G401 (cell line): ENCODE data around the gene FAM98C. TPM values are rescaled to one million over a fixed set of nuclear protein-coding genes. Genes with fewer than 3 reads are reported as not detected.
"Not testable (repeated sequence)": the region's sequence is repeated elsewhere in the genome, so short reads cannot be mapped to it uniquely, and the experiment has no call there.

ENCODE experiments used
- DNase-seq: peaks from one replicate; pipeline ENCODE4 v3.0.0-alpha.2; 2015; ENCODE audit warnings: low spot score
- in situ Hi-C: cut with HindIII; loops from 2 replicates; pipeline ENCODE4 v1.10.0; 2016; ENCODE audit warnings: low sequenced_read_pairs, mixed read lengths
- total RNA-seq: library from RNA; depleted of rRNA; stranded (reverse); fragments of >200 nt; shearing (Covaris generic); gene quantifications from 2 replicates; pipeline ENCODE4 v1.2.3, GENCODE V29; 2014

The FAM98C gene
- total RNA-seq, 1 experiment from 2014 or later = 23.5 TPM

DNA sequence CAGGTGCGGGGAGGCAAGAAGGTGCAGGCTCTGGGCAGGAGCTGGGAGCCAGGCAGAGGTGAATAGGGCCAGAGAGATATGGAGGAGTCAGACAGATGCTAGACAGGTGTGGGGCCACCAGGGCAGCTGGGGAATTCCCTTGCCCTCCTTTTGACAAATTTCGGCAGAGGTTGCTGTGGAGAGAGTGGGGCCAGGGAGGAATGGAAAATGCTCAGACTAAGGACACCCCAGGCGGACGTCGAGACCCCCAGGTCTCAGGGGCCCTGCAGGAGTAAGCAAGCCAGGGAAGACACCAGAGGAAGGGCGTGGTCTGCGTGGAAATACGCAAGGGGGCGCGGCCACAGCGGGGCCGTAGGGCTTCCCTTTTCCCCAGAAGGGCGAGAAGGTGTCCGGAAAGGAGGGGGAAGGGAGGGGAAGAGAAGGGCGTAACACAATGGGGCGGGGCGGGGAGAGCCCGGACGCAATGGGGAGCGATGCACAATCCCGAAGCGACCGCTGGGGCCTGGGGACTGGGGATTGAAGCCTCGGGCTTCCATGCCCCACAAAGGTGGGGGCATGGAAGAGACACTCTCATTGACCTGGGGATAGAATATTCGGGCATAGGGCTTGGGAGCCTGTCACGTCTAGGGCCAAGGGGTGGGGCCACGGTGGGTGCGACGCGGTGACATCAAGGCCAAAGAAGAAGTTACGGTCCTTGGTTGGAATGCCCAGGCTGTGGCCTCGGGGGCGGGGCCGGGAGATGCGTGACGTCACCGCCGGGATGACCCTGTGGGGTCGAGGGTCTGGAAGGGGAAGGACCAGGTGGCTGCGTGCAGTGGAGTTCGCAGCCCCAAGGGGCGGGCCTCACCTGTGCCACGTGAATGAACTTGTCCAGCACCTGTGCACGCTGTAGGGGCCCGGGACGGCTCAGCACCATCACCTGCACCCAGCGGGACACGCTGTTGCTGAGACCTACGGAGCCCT is 14.9 kb downstream of the FAM98C start:
- DNase-seq = no peak
- in situ Hi-C loops = no loop called here

DNA sequence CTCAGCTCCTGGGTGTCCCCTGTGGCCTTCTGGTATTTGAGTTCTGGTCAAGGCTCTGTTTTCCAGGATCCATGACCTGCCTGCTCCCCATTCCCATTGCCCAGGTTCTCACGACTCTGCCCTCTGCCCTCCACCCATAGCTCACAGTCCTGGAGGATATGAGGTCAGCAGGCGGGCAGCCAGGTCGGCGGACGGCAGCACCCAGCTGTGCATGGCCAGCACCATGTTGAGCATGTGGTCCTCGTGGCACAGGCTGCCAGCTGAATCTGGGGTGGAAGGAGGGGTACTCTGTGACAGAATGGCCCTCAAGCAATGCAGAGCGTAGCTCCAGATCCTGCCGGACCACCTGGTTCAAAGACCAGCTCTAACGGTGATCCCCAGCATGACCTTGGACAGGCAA is 18.0 kb downstream of the FAM98C start:
- no peak for DNase-seq
- in situ Hi-C loops = no loop called here

DNA sequence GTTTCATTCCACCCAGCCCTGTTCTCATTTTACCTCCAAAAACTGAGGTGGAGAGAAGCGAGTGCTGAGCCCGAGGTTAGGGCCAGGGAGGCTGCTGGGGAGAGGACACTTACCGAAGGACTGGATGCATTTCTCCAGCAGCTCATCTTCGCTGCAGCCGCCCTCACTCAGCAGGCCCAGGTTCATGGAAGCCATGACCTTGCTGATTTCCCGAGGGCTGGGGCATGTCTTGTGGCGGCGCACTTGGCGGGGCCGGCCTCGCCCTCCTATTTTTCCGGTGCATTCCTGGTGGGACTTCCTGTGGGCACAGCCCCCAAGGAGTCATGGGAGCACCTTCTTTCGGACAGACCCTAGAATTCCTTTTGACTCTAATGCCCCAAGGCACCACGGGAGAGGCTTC is 19.0 kb downstream of the FAM98C start:
- no peak for DNase-seq
- in situ Hi-C loops = no loop called here

DNA sequence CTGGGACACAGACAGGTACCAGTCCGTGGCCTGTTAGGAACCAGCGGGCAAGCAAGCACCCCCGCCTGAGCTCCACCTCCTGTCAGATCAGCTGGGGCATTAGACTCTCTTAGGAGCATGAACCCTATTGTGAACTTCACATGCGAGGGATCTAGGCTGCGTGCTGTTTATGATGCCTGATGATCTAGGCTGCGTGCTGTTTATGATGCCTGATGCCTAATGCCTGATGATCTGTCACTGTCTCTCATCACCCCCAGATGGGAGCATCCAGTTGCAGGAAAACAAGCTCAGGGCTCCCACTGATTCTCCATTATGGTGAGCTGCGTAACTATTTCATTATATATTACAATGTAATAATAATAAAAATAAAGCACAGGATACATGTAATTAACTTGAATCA is 19.5 kb downstream of the FAM98C start:
- no peak for DNase-seq
- in situ Hi-C loops = no loop called here

DNA sequence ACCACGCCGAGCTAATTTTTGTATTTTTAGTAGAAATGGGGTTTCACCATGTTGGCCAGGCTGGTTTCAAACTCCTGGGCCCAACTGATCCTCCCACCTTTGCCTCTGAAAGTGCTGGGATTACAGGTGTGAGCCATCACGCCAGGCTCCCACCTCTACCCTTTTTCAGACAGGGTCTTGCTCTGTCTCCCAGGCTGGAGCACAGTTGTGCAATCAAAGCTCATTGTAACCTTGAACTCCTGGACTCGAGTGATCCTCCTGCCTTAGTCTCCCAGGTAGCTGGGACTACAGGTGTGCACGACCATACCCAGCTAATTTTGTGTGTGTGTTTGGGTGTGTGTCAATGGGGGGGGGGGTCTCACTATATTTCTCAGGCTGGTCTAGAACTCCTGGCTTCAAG is 21.4 kb downstream of the FAM98C start:
- no peak for DNase-seq
- in situ Hi-C loops = no loop called here

DNA sequence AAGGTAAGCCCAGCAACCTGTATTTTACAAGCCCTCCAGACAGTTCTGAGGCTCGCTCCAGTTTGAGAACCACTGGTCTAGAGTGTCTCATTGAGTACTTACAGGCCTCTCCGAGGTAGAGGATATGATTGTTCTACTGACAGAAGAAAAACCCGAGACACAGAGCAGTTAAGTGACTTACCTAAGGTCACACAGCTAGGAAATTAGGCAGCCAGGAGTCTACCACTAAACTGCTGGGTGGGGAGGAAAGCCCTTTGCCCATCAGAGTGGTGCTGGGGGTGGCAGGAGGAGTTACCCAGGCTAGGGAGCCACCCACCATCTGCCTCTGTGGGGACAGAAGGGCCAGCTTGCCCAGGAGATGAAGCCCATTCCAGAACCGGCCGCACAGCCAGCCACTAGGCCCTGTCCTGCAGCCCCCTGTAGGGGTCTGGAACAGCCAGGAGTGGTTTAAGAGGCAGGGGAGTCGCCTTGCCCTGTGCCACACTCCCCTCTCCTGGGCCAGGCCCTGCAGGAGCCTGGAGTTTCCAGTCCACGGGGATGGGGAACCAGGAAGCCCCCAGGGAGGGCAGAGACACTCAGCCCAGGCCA is 22.4 kb downstream of the FAM98C start:
- in situ Hi-C loops = no loop called here
- no peak for DNase-seq

DNA sequence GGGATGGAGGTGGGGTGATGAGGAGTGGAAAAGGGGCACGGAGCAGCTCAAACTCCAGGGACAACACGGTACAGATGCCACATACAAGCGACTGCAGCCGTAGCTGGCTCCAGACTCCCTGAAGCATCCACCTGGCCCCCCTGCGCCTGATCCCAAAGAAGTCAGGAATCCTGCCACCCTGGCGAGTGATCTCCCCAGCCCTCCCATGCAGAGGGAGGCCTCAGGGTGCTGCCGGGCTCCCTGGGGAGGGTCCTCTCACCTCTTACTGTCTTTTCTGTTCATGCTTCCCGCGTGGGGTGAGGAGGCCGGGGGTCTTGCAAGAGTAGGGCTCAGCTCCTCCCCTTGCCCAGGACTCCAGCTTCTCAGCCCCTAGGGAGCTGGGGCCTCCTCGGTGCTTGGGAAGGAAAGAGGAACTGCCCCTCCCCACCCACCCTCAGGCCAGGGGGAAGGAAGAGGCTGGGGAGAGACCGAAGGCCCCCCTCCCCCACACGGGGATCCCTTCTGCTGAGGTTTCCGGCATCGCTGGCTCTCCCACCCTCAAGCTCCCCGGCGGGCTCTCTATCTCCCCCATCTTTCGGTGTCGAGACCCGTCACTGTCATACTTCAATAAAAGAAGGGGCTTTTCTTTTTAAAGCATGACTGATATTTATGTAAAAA is 23.0 kb downstream of the FAM98C start, which contains the start of gene RASGRP4:
Gene RASGRP4 (minus strand): TSS at position 410 of the 657 bp plus-strand sequence. CDS start 128 bp downstream, at position 282.
- in situ Hi-C loops = no loop called here
- DNase-seq = no peak

DNA sequence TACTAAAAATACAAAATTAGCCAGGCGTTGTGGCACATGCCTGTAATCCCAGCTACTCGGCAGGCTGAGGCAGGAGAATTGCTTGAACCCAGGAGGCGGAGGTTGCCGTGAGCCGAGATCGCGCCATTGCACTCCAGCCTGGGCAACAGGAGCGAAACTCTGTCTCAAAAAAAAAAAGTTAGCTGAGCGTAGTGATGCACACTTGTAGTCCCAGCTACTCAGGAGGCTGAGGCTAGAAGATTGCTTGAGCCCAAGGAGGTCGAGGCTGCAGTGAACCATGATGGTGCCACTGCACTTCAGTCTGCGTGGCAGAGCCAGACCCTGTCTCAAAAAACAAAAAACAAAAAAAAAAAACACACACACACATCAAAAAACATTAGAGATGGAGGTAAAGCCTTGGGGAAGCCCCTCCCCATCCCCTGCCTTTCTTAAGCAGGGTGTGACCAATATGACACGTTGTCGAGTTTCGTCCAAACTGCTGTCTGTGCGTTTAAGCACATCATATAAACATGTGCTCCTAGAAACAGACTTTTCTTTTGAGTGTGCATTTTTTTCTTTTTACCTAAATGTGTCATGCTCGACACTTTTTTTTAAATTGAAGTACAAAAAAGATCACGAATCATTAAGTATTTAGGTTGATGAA is 24.3 kb downstream of the FAM98C start:
- in situ Hi-C loops, DNase-seq: not testable (repeated sequence)

DNA sequence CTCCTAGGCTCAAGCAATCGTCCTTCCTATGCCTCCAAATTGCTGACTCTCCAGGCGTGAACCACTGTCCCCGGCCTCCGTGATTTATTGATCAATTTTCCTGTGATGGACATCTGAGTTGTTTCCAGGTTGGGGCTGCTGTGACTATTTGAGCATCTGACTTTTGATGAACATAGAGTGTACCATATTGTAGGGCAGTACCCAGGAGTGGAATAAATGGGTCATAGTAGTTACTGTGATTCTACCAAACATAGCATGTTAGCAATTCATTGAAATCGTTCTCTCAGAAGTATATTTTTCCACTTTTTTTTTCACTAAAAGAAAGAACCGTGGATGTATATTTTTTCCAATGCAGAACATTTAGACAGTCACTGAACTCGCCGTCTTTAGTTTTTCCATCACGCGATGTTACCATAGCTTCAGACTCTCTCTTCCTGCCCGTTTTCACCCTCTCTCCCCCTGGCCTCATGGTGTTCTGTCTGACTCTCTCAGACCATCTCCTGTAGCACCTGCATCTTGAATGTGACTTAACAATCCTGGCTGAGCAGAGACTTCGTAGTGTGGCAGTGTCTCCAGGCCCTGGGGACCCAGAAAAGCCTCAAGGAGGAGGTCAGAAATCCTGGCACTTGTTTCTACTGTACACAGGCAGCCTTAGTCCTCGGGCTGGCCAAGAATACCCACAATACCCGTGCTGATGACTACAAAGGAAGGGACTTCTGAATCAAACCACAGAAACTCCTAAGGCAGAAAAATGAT is 26.3 kb downstream of the FAM98C start:
- DNase-seq = no peak
- in situ Hi-C loops = no loop called here

DNA sequence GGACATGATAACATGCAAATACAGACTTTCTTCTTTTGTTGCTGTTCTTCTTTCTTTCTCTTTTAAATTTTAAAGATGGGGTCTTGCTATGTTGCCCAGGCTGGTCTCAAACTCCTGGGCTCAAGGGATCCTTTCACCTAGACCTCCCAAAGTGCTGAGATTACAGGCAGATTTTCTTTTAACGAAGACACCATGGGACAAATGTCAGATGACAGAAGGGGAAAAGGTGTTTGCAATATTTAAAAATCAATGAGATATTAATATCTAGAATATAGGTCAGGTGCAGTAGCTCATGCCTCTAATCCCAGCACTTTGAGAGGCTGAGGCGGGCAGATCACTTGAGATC is 26.9 kb downstream of the FAM98C start:
- DNase-seq = no peak
- in situ Hi-C loops = no loop called here

DNA sequence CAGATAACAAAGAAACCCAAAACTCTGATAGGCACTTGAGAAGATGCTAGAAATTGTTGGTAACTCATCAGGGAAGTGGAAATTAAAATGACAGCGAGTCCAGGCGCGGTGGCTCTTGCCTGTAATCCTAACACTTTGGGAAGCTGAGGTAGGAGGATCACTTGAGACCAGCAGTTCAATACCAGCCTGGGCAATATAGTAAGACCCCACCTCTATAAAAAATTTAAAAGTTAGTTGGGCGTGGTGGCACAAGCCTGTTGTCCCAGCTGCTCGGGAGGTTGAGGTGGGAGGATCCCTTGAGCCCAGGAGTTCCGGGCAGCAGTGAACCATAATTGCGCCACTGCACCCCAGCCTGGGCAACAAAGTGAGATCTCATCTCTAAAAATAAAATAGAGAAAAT is 28.0 kb downstream of the FAM98C start:
- in situ Hi-C loops = no loop called here
- DNase-seq = no peak

DNA sequence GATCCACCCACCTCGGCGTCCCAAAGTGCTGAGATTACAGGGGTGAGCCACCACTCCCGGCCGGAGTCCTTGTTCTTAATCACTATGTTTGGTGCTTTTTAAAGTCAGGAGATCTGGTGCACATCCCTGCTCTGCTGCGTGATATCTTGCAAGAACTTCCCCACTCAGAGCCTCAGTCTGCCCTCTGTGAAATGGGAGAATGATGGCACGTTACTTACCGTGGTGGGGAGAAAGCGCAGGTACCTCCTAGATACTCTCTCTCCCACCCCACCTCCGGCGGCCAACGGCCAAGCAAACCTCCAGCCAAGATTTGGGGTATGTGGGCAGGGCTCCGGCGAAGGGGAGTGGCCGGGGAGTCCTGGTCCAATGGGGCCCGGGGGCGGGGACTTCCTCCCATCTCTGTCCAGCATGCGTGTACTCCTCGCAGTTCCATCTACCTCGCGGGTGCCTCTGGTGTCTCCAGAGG is 30.4 kb downstream of the FAM98C start, which contains the start of gene RYR1:
Gene RYR1 (plus strand): TSS at position 424 of the 466 bp plus-strand sequence. CDS start 139 bp downstream, outside the sequence.
- in situ Hi-C loops = no loop called here
- peak; percentile 27 for DNase-seq

DNA sequence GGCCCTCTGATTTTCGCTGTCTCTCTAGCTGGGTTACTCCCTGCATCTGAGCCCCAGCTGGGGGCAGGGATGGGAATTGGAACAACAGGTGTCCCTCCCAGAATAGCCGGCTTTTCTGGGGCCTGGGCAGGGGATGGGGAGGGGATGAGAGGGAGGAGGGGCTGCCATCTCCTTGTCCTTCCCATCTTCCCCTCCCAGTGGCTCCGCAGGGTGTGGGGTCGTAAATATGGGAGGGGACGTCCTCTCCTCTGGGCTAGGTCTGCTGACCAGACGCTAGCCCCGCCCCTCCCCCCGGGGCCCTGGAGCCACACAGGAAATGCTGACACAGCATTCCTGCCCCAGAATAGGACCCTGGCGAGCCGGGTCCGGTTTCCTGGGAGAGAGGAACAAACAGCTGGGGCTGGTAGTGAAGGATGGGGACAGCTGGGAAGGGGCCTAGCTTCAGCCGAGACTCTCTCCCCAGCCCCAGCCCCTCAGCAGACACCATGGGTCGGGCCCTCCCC is 31.7 kb downstream of the FAM98C start:
- in situ Hi-C loops = no loop called here
- DNase-seq = no peak

DNA sequence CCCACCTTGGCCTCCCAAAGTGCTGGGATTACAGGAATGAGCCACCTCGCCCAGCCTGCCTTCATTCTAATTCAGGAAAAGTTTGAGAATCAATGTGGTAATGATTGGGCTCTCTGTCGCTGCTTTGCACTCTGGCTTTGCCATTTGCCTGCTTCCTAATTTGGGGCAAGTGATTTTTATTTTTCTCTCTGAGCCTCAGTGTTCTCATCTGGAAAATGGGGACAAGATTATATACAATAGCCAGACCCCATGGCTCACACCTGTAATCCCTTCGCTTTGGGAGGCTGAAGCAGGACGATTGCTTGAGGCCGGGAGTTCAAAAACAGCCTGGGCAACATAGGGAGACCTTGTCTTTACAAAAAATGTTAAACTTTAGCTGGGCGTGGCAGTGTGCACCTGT is 34.4 kb downstream of the FAM98C start:
- in situ Hi-C loops = no loop called here
- no peak for DNase-seq

DNA sequence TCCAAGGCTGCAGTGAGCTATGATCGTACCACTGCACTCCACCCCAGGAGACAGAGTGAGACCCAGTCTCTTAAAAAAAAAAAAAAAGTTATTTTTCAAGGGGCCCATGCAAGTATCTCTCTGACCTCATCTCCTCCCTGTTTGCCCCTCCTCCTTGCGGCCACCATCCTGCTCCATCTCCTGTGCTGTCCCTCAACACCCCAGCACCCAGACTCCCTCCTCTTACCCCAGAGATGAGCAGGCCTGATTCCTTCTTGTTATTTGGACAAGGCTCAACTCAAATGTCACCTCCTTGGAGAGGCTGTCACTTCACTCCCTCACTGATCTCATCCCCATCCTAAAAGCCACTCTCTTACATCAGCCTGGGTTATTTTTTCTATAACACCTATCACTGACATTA is 35.0 kb downstream of the FAM98C start:
- DNase-seq = no peak
- in situ Hi-C loops = no loop called here

DNA sequence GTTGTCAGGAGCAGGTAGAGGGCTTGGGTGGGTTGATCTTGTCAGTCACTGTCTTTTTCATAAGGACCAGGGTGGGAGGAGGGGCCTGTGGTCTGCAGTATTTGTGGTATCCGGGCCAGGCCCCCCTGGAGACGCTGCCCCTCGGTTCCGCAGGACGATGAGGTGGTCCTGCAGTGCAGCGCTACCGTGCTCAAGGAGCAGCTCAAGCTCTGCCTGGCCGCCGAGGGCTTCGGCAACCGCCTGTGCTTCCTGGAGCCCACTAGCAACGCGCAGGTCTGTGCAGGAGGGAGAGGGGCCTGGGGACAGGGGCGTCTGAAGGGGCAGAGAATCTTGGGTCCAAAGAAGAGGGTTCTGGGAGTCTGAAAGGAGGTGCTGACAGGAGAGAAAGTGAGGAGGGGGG is 37.7 kb downstream of the FAM98C start:
- DNase-seq = no peak
- in situ Hi-C loops = no loop called here

DNA sequence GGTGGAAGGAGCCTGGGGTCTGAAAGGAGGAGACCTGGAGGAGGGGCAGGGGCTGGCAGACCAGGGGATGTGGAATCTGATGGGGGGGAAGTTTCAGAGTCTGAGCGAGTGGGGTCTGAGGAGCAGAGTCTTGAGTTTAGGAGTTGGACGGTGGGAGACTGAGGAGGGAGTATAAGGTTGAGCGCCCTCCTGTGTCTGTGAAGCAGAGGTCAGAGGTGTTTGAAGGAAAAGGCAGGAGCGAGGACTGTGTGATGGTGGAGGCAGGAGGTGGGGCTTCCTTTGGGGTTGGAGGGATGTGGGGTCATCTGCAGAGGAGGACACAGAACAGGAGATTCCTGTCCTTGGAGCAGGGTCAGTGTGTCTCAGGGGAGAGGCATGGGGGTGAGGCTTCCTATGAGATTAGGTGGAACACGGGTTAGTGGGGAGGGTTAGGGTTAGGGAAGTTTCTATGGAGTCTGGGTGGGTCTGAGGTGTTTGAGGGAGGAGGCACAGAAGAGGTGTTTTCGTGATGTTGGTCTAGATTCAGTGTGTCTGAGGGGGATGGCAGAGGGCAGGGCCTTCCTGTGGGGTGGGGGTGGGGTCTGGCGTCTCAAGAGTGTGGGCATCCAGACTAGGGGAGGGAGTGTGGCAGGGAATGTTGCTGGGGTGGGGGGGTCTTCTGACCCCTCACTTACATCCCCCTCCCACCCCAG is 38.9 kb downstream of the FAM98C start:
- in situ Hi-C loops = no loop called here
- DNase-seq = no peak

DNA sequence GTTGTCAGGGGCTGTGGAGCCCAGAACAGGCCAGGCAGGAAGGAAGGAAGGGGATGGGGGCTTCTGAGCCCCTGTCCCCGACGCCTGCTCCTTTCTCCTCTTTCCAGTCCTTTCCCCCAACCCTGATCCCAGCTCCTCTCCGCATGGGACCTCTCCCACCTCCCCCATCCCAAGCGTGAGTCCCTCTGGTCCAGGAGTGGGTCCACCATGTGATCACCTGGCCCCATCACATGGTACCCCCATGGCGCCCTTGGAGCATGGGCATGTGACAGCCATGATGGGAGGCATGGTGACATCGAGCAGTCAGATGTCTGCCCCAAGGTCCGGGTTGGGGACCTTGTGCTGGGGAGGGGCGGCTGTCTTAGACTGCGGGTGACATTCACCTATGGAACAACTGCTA is 39.8 kb downstream of the FAM98C start:
- DNase-seq = no peak
- in situ Hi-C loops = no loop called here
